CD4-positive, alpha-beta memory T cell (primary cell): ENCODE data around the gene CNN2. TPM values are rescaled to one million over a fixed set of nuclear protein-coding genes. Genes with fewer than 3 reads are reported as not detected.

Source experiments
- CTCF ChIA-PET: fragments of 350-600 bp; sonication (Branson Sonifier 250); formaldehyde crosslinking; loops from one replicate; lab custom pipeline; 2021; ENCODE audit warnings: inconsistent platforms; ENCODE audit not compliant: partially characterized antibody; lab: Charles Lee
- POLR2A ChIA-PET: fragments of 350-600 bp; sonication (Branson Sonifier 250); formaldehyde crosslinking; loops from one replicate; lab custom pipeline; 2021; ENCODE audit not compliant: partially characterized antibody; lab: Charles Lee
- DNase-seq, 5 donors: peaks; one replicate each; pipeline versions ENCODE4 v3.0.0 to v3.0.0-alpha.2; 2020 to 2022; ENCODE audit warnings: mixed read lengths in 1 of 5
- H3K27ac ChIP-seq: one replicate; pipeline ENCODE4 v1.7.0; 2013; ENCODE audit warnings: low read depth, low read length
- H3K27me3 ChIP-seq: 2 replicates; pipeline ENCODE4 v1.7.0; 2013; ENCODE audit warnings: mild to moderate bottlenecking, low read length, moderate library complexity; ENCODE audit not compliant: insufficient read depth
- H3K36me3 ChIP-seq: 2 replicates; pipeline ENCODE4 v1.7.0; 2013; ENCODE audit warnings: mild to moderate bottlenecking, low read length, moderate library complexity; ENCODE audit not compliant: insufficient read depth
- H3K4me1 ChIP-seq: 2 replicates; pipeline ENCODE4 v1.7.0; 2013; ENCODE audit warnings: mild to moderate bottlenecking, low read length, moderate library complexity; ENCODE audit not compliant: insufficient read depth
- H3K4me3 ChIP-seq, 2 donors: one replicate each; pipeline ENCODE4 v1.7.0; 2013; ENCODE audit warnings: low read length in 2 of 2, mild to moderate bottlenecking in 1 of 2
- H3K9me3 ChIP-seq, 2 donors: one replicate each; pipeline ENCODE4 v1.7.0; 2013; ENCODE audit warnings: low read length in 2 of 2, control low read depth in 1 of 2; ENCODE audit not compliant: control insufficient read depth in 1 of 2
- H3K27ac Mint-ChIP-seq, 7 donors: one replicate each; pipeline ENCODE4 v1.8.0; 2020 to 2021; ENCODE audit warnings: mixed read lengths in 7 of 7, mild to moderate bottlenecking in 6 of 7, inconsistent platforms in 3 of 7, moderate library complexity in 3 of 7
- H3K27me3 Mint-ChIP-seq, 2 donors: one replicate each; pipeline ENCODE4 v1.8.0; 2020 to 2021; ENCODE audit warnings: mixed read lengths in 2 of 2
- H3K36me3 Mint-ChIP-seq, 2 donors: one replicate each; pipeline ENCODE4 v1.8.0; 2020 to 2021; ENCODE audit warnings: mixed read lengths in 2 of 2, inconsistent platforms in 1 of 2, mild to moderate bottlenecking in 1 of 2
- H3K4me1 Mint-ChIP-seq, 4 donors: one replicate each; pipeline ENCODE4 v1.8.0; 2020 to 2021; ENCODE audit warnings: mixed read lengths in 4 of 4, mild to moderate bottlenecking in 1 of 4
- H3K4me3 Mint-ChIP-seq, 8 donors: one replicate each; pipeline ENCODE4 v1.8.0; 2020 to 2021; ENCODE audit warnings: mixed read lengths in 8 of 8, mild to moderate bottlenecking in 7 of 8, moderate library complexity in 6 of 8, inconsistent platforms in 3 of 8
- H3K9me3 Mint-ChIP-seq, 8 donors: one replicate each; pipeline ENCODE4 v1.8.0; 2020 to 2021; ENCODE audit warnings: mixed read lengths in 8 of 8, mild to moderate bottlenecking in 5 of 8, inconsistent platforms in 3 of 8, moderate library complexity in 1 of 8
- intact Hi-C: fragments of 100-400 bp; cut with micrococcal nuclease; formaldehyde crosslinking; loops from one replicate; pipeline ENCODE4 v1.15.1; 2023
- polyA plus RNA-seq, 2 donors: library from polyadenylated mRNA; unstranded; fragments of 300-500 nt; fragmentation: Illumina TruSeq; gene quantifications; one replicate each; pipeline ENCODE4 v1.2.3, GENCODE V29; 2021
- total RNA-seq, 2 experiments: library from RNA; stranded (reverse); gene quantifications; one replicate each; pipeline ENCODE4 v1.2.3, GENCODE V29; 2021

CNN2 gene
- total and polyA plus RNA-seq, 4 experiments from 2014 or later = 263 to 632 (median 355) TPM

- Histone ChIP-seq H3K4me1 (no peaks in the 10 kb centered on the region), H3K36me3 (peaks cover 18% of the 10 kb centered on the region), H3K9me3 (no peaks in the 10 kb centered on the region), H3K27ac (no peak overlapping the region), H3K4me3 (no peak overlapping the region), H3K27me3 (no peaks in the 10 kb centered on the region)
- ChIA-PET POLR2A (interaction anchor here (0.7 to 57.1 kb wide), 8 partner anchors 9 to 205 kb away, joined by 3 to 3893 read pairs (median 6); partner anchors contain the start of genes ABCA7, ARHGAP45, GPX4 and POLR2E), CTCF (interaction anchor here (0.9 to 1.3 kb wide), 3 partner anchors 10 to 20 kb away, joined by 3 to 8 read pairs (median 3); partner anchors contain the start of gene ARHGAP45)
- H3K27me3 Mint-ChIP-seq = no peaks in the 10 kb centered on the region
- peaks cover 6 to 20% (median 7%) of the 10 kb centered on the region in 4 donors for H3K4me1 Mint-ChIP-seq
- intact Hi-C loops = no loop called here
- H3K4me3 Mint-ChIP-seq = no peak overlapping the region
- H3K27ac Mint-ChIP-seq = no peak overlapping the region
- no peaks in the 10 kb centered on the region for H3K9me3 Mint-ChIP-seq
- no peak for DNase-seq
- peaks cover 7 to 13% of the 10 kb centered on the region in 2 donors for H3K36me3 Mint-ChIP-seq
These were observed 21.3 kb downstream of the CNN2 start for GRCh38 chr19:1047696-1048147.

GRCh38 chr19:1049106-1049505 is 22.7 kb downstream of the CNN2 start:
- Histone ChIP-seq H3K4me1 (no peaks in the 10 kb centered on the region), H3K27me3 (no peaks in the 10 kb centered on the region), H3K36me3 (peaks cover 17% of the 10 kb centered on the region), H3K4me3 (no peak overlapping the region), H3K27ac (no peak overlapping the region), H3K9me3 (no peaks in the 10 kb centered on the region)
- Mint-ChIP-seq H3K9me3 (no peaks in the 10 kb centered on the region), H3K4me1 (peaks cover 7 to 22% (median 10%) of the 10 kb centered on the region in 4 donors), H3K27ac (peak overlapping the region in 1 of 7 donors; percentile 73), H3K4me3 (no peak overlapping the region), H3K27me3 (no peaks in the 10 kb centered on the region), H3K36me3 (peaks cover 7 to 24% of the 10 kb centered on the region in 2 donors)
- POLR2A ChIA-PET = interaction anchor here (1.0 to 57.1 kb wide), 5 partner anchors 9 to 204 kb away, joined by 3 to 3893 read pairs (median 8); partner anchors contain the start of genes ABCA7, ARHGAP45, GPX4 and POLR2E
- DNase-seq = no peak
- CTCF ChIA-PET = interaction anchor here (1.0 to 1.3 kb wide), 2 partner anchors 22 to 145 kb away, joined by 3 to 4 read pairs; no protein-coding TSS in a partner anchor
- intact Hi-C loops = no loop called here

GRCh38 chr19:1049800-1050199 is 23.4 kb downstream of the CNN2 start:
- intact Hi-C loops = no loop called here
- Histone ChIP-seq H3K27ac (no peak overlapping the region), H3K4me3 (no peak overlapping the region), H3K9me3 (no peaks in the 10 kb centered on the region), H3K4me1 (no peaks in the 10 kb centered on the region), H3K27me3 (no peaks in the 10 kb centered on the region), H3K36me3 (peaks cover 16% of the 10 kb centered on the region)
- peaks cover 7 to 24% of the 10 kb centered on the region in 2 donors for H3K36me3 Mint-ChIP-seq
- peaks cover 7 to 22% (median 10%) of the 10 kb centered on the region in 4 donors for H3K4me1 Mint-ChIP-seq
- no peaks in the 10 kb centered on the region for H3K27me3 Mint-ChIP-seq
- H3K9me3 Mint-ChIP-seq = no peaks in the 10 kb centered on the region
- ChIA-PET CTCF (interaction anchor here (1.3 to 1.6 kb wide), 2 partner anchors 15 to 26 kb away, joined by 3 to 4 read pairs; no protein-coding TSS in a partner anchor), POLR2A (interaction anchor here (0.9 to 57.1 kb wide), 3 partner anchors 8 to 36 kb away, joined by 3 to 3893 read pairs (median 5); partner anchors contain the start of genes ARHGAP45, GPX4 and POLR2E)
- DNase-seq = no peak
- no peak overlapping the region for H3K4me3 Mint-ChIP-seq
- H3K27ac Mint-ChIP-seq = peak overlapping the region in 1 of 7 donors; percentile 22

GRCh38 chr19:1050989-1051788 is 24.8 kb downstream of the CNN2 start:
- peaks cover 4 to 21% of the 10 kb centered on the region in 2 donors for H3K36me3 Mint-ChIP-seq
- CTCF ChIA-PET = interaction anchor here (1.6 to 5.1 kb wide), 2 partner anchors 14 kb away, joined by 4 to 22 read pairs; no protein-coding TSS in a partner anchor
- H3K9me3 ChIP-seq = no peaks in the 10 kb centered on the region
- H3K9me3 Mint-ChIP-seq = no peaks in the 10 kb centered on the region
- peaks cover 14% of the 10 kb centered on the region for H3K36me3 ChIP-seq
- no peaks in the 10 kb centered on the region for H3K27me3 Mint-ChIP-seq
- no peak overlapping the region for H3K4me3 ChIP-seq
- H3K27ac Mint-ChIP-seq = peak overlapping the region in 2 of 7 donors; percentile 62 to 67
- no peaks in the 10 kb centered on the region for H3K27me3 ChIP-seq
- H3K4me1 ChIP-seq = no peaks in the 10 kb centered on the region
- H3K4me3 Mint-ChIP-seq = no peak overlapping the region
- POLR2A ChIA-PET = interaction anchor here (1.0 to 57.1 kb wide), 4 partner anchors 11 to 35 kb away, joined by 3 to 3893 read pairs (median 8); partner anchors contain the start of genes ABCA7, ARHGAP45, GPX4 and POLR2E
- no peak overlapping the region for H3K27ac ChIP-seq
- intact Hi-C loops = no loop called here
- DNase-seq = no peak
- peaks cover 5 to 18% (median 5%) of the 10 kb centered on the region in 4 donors for H3K4me1 Mint-ChIP-seq

GRCh38 chr19:1051791-1052190 is 25.4 kb downstream of the CNN2 start:
- Mint-ChIP-seq H3K36me3 (peaks cover 4 to 27% of the 10 kb centered on the region in 2 donors), H3K4me1 (peaks cover 7 to 20% (median 11%) of the 10 kb centered on the region in 4 donors), H3K4me3 (no peak overlapping the region), H3K27me3 (no peaks in the 10 kb centered on the region), H3K27ac (peak overlapping the region in 2 of 7 donors; percentile 62 to 67), H3K9me3 (peaks cover 0 to 3% (median 0%) of the 10 kb centered on the region in 8 donors)
- Histone ChIP-seq H3K4me1 (peaks cover 2% of the 10 kb centered on the region), H3K36me3 (peaks cover 16% of the 10 kb centered on the region), H3K27me3 (no peaks in the 10 kb centered on the region), H3K27ac (no peak overlapping the region), H3K9me3 (no peaks in the 10 kb centered on the region), H3K4me3 (no peak overlapping the region)
- CTCF ChIA-PET = interaction anchor here (5.1 kb wide), 1 partner anchor 13 kb away, joined by 22 read pairs; no protein-coding TSS in a partner anchor
- POLR2A ChIA-PET = interaction anchor here (1.2 to 57.1 kb wide), 3 partner anchors 12 to 34 kb away, joined by 8 to 3893 read pairs (median 9); partner anchors contain the start of genes ABCA7, ARHGAP45, GPX4 and POLR2E
- no peak for DNase-seq
- intact Hi-C loops = no loop called here

- H3K9me3 ChIP-seq = no peaks in the 10 kb centered on the region
- intact Hi-C loops = no loop called here
- ChIA-PET POLR2A (interaction anchor here (1.2 to 57.1 kb wide), 3 partner anchors 13 to 33 kb away, joined by 8 to 3893 read pairs (median 9); partner anchors contain the start of genes ABCA7, ARHGAP45, GPX4 and POLR2E), CTCF (interaction anchor here (5.1 kb wide), 1 partner anchor 13 kb away, joined by 22 read pairs; no protein-coding TSS in a partner anchor)
- H3K36me3 ChIP-seq = peaks cover 14% of the 10 kb centered on the region
- Mint-ChIP-seq H3K4me1 (peaks cover 13 to 24% (median 17%) of the 10 kb centered on the region in 4 donors), H3K36me3 (peaks cover 11 to 34% of the 10 kb centered on the region in 2 donors), H3K27me3 (no peaks in the 10 kb centered on the region), H3K9me3 (peaks cover 0 to 4% (median 0%) of the 10 kb centered on the region in 8 donors), H3K4me3 (no peak overlapping the region), H3K27ac (peak overlapping the region in 3 of 7 donors; percentile 70 to 82 (median 77))
- peaks cover 9% of the 10 kb centered on the region for H3K4me1 ChIP-seq
- no peaks in the 10 kb centered on the region for H3K27me3 ChIP-seq
- DNase-seq = no peak
- H3K4me3 ChIP-seq = no peak overlapping the region
- no peak overlapping the region for H3K27ac ChIP-seq
These were observed 26.1 kb downstream of the CNN2 start for GRCh38 chr19:1052349-1052975.
